Measurements from ENCODE around the gene DLGAP4.

- TF ChIP-seq CTCF (IDR thresholded peaks at IDR 0.05) (no peak), CHD4 (IDR thresholded peaks at IDR 0.05; ENCODE audit: borderline replicate concordance) (no peak), HOXA7 (CRISPR knock-in tag; IDR thresholded peaks at IDR 0.05) (no peak), MAX (IDR thresholded peaks at IDR 0.05) (no peak), CEBPB (IDR thresholded peaks at IDR 0.05) (no peak), SMC3 (IDR thresholded peaks at IDR 0.05) (no peak), POLR2A (IDR thresholded peaks at IDR 0.05; ENCODE audit: low read length) (no peak), CBX2 (IDR thresholded peaks at IDR 0.05; ENCODE audit: borderline replicate concordance, low read depth) (no peak), MAZ (IDR thresholded peaks at IDR 0.05; ENCODE audit: borderline replicate concordance, low read depth, low read length) (no peak), HOXB13 (CRISPR knock-in tag; IDR thresholded peaks at IDR 0.05; ENCODE audit: low read depth) (no peak)
Observed at GRCh38 chr20:36523341-36523740, 217.2 kb downstream of the DLGAP4 start.
